ENCODE measurements around the gene LY6G5B.

The LY6G5B gene

DNA sequence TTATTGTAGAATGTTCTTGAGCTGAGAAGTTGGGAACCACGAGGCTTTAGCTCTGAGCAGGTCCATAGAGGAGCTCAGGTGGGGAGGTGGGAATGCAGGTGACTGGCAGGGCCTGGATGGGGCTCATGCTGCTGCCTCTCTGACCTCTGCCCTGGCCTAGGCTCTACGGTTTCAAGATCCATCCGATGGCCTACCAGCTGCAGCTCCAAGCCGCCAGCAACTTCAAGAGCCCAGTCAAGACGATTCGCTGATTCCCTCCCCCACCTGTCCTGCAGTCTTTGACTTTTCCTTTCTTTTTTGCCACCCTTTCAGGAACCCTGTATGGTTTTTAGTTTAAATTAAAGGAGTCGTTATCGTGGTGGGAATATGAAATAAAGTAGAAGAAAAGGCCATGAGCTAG lies at the start of gene LY6G5B:
Gene LY6G5B, plus strand, starts transcription at position 301 of the 400 bp plus-strand sequence. CDS start 975 bp downstream, outside the sequence.
- DNase-seq: no peak

DNA sequence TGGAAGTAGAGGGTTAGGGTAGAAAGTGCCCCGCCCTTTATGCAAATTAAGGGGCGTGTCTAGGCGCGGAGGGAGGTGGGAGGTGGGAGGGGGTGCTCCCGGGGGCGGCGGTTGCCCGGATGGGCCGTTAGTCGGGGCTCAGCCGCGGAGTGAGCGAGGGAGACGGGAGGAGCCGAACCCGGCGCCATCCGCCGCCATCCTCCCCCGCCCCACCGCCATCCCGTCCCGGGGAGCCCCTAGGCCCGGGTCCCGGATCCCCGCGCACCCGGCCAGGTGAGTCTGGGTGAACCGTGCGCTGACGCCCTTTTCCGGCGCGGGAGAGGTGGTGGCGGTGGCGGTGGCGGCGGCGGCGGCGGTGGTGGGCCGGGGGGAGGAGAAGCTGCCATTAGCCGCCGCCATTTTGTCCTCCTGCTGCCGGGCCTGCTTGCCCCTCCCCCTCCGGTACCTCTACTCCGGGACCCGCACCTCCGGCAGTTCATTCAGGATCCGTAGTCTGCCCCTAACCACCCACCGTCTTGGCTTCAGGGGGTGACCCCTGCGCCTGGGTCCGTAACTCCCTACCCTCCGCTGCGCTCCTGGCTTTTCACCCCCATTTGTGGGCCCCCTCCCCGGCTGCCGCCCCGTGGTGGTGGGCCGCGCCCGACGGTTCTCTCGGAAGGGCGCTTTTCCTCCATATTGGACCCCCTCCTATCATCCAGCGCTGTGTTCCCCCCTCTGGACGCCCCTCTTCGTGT lies 49.0 kb upstream of the LY6G5B start, which contains the start of gene PRRC2A:
Gene PRRC2A, plus strand, starts transcription at position 130 of the 734 bp plus-strand sequence. CDS start 2,075 bp downstream, outside the sequence.
- DNase-seq: peak; percentile 80

DNA sequence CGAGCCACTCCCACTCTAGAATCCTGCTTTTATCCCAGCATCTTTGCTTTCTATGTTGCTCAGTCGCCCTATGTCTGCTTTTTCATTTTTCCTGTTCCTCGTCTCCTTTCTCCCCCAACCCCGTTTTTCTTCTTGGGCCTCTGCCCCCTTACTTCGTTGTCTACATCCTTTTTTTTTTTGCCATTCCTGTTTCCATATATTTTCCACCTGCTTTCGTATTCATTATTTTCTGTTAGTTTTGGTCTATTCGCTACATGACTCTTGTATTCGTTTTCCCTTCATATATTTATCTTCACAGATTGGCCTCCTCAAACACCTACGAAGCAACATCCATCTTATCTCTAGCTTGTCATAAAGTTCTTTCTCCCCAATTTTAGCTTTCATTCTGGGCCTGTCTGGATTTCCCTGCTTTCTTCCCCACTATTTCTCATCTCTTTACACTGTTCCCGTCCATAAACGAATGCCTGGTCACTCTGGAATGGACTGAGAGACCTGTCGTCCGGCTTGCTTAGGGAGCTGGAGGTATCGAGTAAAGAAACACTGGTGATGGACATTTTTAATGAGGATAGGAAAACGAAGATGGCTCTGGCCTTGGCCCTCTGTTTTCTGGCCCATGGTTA lies 48.3 kb upstream of the LY6G5B start:
- no peak for DNase-seq

GRCh38 chr6:31621991-31622390 lies 47.8 kb upstream of the LY6G5B start:
- no peak for DNase-seq

DNA sequence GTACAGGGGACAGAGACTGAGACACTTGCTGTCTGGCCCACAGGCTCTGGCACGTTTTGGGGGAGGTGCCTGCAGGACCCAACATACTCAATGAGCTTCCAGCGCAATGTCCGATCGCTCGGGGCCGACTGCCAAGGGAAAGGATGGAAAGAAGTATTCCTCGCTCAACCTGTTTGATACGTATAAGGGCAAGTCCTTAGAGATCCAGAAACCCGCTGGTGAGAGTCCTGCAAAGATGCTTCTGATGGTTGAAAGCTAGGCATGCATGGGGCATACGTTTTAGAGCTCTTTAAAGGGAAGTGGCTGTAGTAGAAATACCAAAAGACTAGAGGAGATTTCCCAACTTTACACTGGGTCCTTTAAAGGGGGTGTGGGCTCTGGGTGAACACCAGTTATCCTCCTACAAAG lies 47.1 kb upstream of the LY6G5B start:
- no peak for DNase-seq

DNA sequence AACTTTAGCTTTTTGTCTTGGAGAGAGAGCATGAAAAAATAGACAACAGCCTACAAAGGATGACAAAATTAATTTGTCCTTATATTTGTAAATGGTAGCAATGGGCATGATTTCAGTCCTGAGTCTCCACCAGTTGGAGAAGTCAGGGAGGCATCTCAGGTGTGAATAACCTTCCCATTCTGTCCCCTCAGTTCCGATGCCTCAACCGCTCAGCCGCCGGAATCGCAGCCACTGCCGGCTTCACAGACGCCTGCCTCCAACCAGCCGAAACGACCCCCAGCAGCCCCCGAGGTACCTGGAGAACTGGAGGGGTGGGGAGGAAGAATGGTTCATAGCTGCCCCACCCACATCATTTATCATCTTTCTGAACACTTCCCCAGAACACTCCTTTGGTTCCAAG lies 45.7 kb upstream of the LY6G5B start:
- DNase-seq: no peak

DNA sequence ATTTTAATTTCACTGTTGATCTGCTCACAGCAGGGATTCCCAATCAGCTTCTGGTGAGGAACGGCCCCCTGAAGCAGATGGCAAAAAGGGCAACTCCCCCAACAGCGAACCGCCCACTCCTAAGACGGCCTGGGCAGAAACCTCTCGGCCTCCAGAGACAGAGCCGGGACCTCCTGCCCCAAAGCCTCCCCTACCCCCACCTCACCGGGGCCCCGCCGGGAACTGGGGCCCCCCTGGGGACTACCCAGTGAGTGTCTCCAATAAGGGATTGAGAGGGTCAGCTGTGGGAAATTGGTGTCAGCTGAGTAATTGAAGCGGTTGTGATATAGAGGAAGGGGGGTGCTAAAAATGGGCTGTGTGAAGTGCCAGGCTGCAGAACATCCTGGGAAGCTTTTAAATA lies 42.8 kb upstream of the LY6G5B start:
- DNase-seq: no peak

- no peak for DNase-seq
Observed at GRCh38 chr6:31627690-31628287, 42.0 kb upstream of the LY6G5B start.

DNA sequence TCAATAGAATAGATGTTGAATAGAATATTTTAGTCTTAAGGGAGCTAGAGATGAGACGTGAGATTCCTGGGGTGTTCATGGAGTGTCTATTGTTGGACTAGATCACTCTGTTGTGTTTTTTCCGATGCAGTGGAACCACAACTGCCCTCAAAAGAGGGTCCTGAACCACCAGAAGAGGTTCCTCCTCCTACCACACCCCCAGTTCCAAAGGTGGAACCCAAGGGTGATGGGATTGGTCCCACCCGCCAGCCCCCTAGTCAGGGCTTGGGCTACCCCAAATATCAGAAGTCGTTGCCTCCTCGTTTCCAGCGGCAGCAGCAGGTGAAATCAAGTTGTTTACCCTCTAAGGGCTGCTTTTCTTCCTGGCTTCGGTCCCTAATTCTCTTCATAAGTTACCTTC lies 40.8 kb upstream of the LY6G5B start:
- DNase-seq: no peak

- no peak for DNase-seq
Observed at GRCh38 chr6:31630177-31630934, 39.4 kb upstream of the LY6G5B start.

GRCh38 chr6:31631209-31631608 lies 38.6 kb upstream of the LY6G5B start:
- DNase-seq: no peak

DNA sequence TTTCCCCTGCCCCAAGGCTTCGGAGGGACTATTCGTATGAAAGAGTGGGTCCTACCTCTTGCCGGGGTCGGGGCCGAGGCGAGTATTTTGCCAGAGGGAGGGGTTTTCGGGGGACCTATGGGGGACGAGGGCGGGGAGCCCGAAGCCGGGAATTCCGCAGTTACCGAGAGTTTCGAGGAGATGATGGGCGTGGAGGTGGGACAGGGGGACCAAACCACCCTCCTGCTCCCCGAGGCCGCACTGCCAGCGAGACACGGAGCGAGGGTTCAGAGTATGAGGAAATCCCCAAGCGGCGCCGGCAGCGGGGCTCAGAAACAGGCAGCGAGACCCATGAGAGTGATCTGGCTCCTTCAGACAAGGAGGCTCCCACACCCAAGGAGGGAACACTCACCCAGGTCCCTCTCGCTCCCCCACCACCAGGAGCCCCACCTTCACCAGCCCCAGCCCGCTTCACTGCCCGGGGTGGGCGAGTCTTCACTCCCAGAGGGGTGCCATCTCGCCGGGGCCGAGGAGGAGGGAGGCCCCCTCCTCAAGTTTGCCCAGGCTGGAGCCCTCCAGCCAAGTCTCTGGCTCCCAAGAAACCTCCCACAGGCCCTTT lies 38.0 kb upstream of the LY6G5B start:
- no peak for DNase-seq

- DNase-seq: no peak
Observed at GRCh38 chr6:31632279-31632946, 37.4 kb upstream of the LY6G5B start.

- DNase-seq: no peak
Observed at GRCh38 chr6:31633447-31633846, 36.3 kb upstream of the LY6G5B start.

DNA sequence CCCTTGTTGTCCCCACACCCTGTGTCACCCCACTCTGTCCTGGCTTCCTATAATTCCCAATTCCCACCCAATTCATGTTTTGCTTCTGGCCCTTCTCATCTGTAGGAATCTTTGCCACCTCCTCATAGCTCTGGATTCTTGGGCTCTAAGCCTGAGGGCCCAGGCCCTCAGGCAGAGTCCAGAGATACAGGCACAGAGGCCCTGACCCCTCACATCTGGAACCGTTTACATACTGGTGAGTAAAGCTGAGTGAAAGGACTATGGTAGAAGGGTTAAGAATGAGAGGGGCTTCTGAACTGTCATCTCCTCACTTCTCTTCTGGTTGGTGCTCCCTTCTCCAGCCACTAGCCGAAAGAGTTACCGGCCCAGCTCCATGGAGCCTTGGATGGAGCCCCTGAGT lies 35.6 kb upstream of the LY6G5B start:
- DNase-seq: no peak

GRCh38 chr6:31634969-31635575 lies 34.7 kb upstream of the LY6G5B start:
- no peak for DNase-seq

GRCh38 chr6:31636698-31637596 lies 32.8 kb upstream of the LY6G5B start:
- no peak for DNase-seq

- no peak for DNase-seq
Observed at GRCh38 chr6:31639043-31639442, 30.7 kb upstream of the LY6G5B start.

- DNase-seq: no peak
Observed at GRCh38 chr6:31639449-31639861, 30.3 kb upstream of the LY6G5B start.

GRCh38 chr6:31640612-31641011 lies 29.2 kb upstream of the LY6G5B start:
- DNase-seq: no peak

- no peak for DNase-seq
Observed at GRCh38 chr6:31641370-31641769, 28.4 kb upstream of the LY6G5B start.
